Stimulated activated naive B cell treated with anti-CD40 and anti-IgM and Interleukin-4, amounts not matched to agents 10 μg/mL and 1 μg/mL and 100 μg/mL, for 72 hours (primary cell): Measurements from ENCODE around the gene EDDM13.
"Not testable (repeated sequence)": the region's sequence is repeated elsewhere in the genome, so short reads cannot be mapped to it uniquely, and the experiment has no call there.

Source experiments
- ATAC-seq, 2 donors: fragments of 150-1000 bp; cut with Tn5 transposase; replicated peaks; 2 replicates each; pipeline ENCODE4 v1.10.0; 2021; ENCODE audit warnings: moderate library complexity in 1 of 2
- DNase-seq: peaks from one replicate; pipeline ENCODE4 v3.0.0; 2021
- H3K27ac Mint-ChIP-seq: one replicate; pipeline ENCODE4 v1.8.0; 2022; ENCODE audit warnings: mild to moderate bottlenecking, mixed read lengths
- H3K27me3 Mint-ChIP-seq, 2 donors: one replicate each; pipeline ENCODE4 v1.8.0; 2022; ENCODE audit warnings: mixed read lengths in 2 of 2
- H3K36me3 Mint-ChIP-seq, 2 donors: one replicate each; pipeline ENCODE4 v1.8.0; 2022; ENCODE audit warnings: mixed read lengths in 2 of 2, mild to moderate bottlenecking in 1 of 2
- H3K4me1 Mint-ChIP-seq, 2 donors: one replicate each; pipeline ENCODE4 v1.8.0; 2022; ENCODE audit warnings: mixed read lengths in 2 of 2, mild to moderate bottlenecking in 1 of 2
- H3K4me3 Mint-ChIP-seq, 2 donors: one replicate each; pipeline ENCODE4 v1.8.0; 2022; ENCODE audit warnings: mild to moderate bottlenecking in 2 of 2, mixed read lengths in 2 of 2, moderate library complexity in 1 of 2
- H3K9me3 Mint-ChIP-seq, 2 donors: one replicate each; pipeline ENCODE4 v1.8.0; 2022; ENCODE audit warnings: mixed read lengths in 2 of 2, mild to moderate bottlenecking in 1 of 2

Gene EDDM13

GRCh38 chr19:56272161-56272798 is at the start of gene EDDM13:
TSS of gene EDDM13 (plus strand) at chr19:56272748. CDS start at chr19:56272835, 87 bp downstream.
- DNase-seq (no peak), ATAC-seq (no peak)
- Mint-ChIP-seq H3K9me3 (no peaks in the 10 kb centered on the region), H3K4me3 (no peak within 1 kb of the TSS), H3K27me3 (no peaks in the 10 kb centered on the region), H3K36me3 (peaks cover 14 to 27% of the 10 kb centered on the region in 2 donors), H3K4me1 (no peaks in the 10 kb centered on the region), H3K27ac (no peak within 1 kb of the TSS)

- H3K36me3 Mint-ChIP-seq, result peaks cover 25 to 31% of the 10 kb centered on the region in 2 donors
- H3K27me3 Mint-ChIP-seq, result peaks cover 3 to 13% of the 10 kb centered on the region in 2 donors
- DNase-seq, result no peak
- H3K27ac Mint-ChIP-seq, result no peak overlapping the region
- H3K4me1 Mint-ChIP-seq, result peaks cover 0 to 2% of the 10 kb centered on the region in 2 donors
- no peak for ATAC-seq
- H3K9me3 Mint-ChIP-seq, result no peaks in the 10 kb centered on the region
- no peak overlapping the region for H3K4me3 Mint-ChIP-seq
Measured at GRCh38 chr19:56222901-56223300, 49.6 kb upstream of the EDDM13 start.

GRCh38 chr19:56223481-56223880 is 49.1 kb upstream of the EDDM13 start:
- Mint-ChIP-seq H3K4me3 (no peak overlapping the region), H3K4me1 (no peaks in the 10 kb centered on the region), H3K27ac (no peak overlapping the region), H3K36me3 (peaks cover 25 to 31% of the 10 kb centered on the region in 2 donors), H3K27me3 (peaks cover 0 to 7% of the 10 kb centered on the region in 2 donors), H3K9me3 (no peaks in the 10 kb centered on the region)
- DNase-seq (no peak), ATAC-seq (no peak)

- Mint-ChIP-seq H3K4me3 (no peak overlapping the region), H3K9me3 (no peaks in the 10 kb centered on the region), H3K27me3 (no peaks in the 10 kb centered on the region), H3K36me3 (peaks cover 0 to 10% of the 10 kb centered on the region in 2 donors), H3K27ac (no peak overlapping the region), H3K4me1 (no peaks in the 10 kb centered on the region)
- ATAC-seq (no peak), DNase-seq (no peak)
Measured at GRCh38 chr19:56245121-56245740, 27.3 kb upstream of the EDDM13 start.

- not testable (repeated sequence) for H3K27me3 Mint-ChIP-seq, DNase-seq, H3K4me1 Mint-ChIP-seq, H3K9me3 Mint-ChIP-seq, H3K4me3 Mint-ChIP-seq, H3K36me3 Mint-ChIP-seq, ATAC-seq, H3K27ac Mint-ChIP-seq
Measured at GRCh38 chr19:56245764-56246163, 26.8 kb upstream of the EDDM13 start.

- not testable (repeated sequence) for ATAC-seq
Measured at GRCh38 chr19:56248736-56249338, 23.7 kb upstream of the EDDM13 start.

GRCh38 chr19:56252699-56253422 is 19.7 kb upstream of the EDDM13 start:
- no peak overlapping the region for H3K4me3 Mint-ChIP-seq
- DNase-seq (peak; percentile 66), ATAC-seq (peak; percentile 75 to 83)
- no peaks in the 10 kb centered on the region for H3K27me3 Mint-ChIP-seq
- H3K36me3 Mint-ChIP-seq, result peaks cover 7 to 11% of the 10 kb centered on the region in 2 donors
- H3K27ac Mint-ChIP-seq, result no peak overlapping the region
- H3K4me1 Mint-ChIP-seq, result peaks cover 4 to 9% of the 10 kb centered on the region in 2 donors
- peaks cover 6 to 8% of the 10 kb centered on the region in 2 donors for H3K9me3 Mint-ChIP-seq

More at GRCh38 chr19:56248736-56249338, 23.7 kb upstream of the EDDM13 start:
- DNase-seq, H3K4me3 Mint-ChIP-seq, H3K9me3 Mint-ChIP-seq, H3K27ac Mint-ChIP-seq, H3K4me1 Mint-ChIP-seq, H3K27me3 Mint-ChIP-seq: not testable (repeated sequence)
- H3K36me3 Mint-ChIP-seq, result peaks cover 7 to 17% of the 10 kb centered on the region in 2 donors

- peak; percentile 42 to 49 for ATAC-seq
- Mint-ChIP-seq H3K9me3 (peaks cover 6 to 8% of the 10 kb centered on the region in 2 donors), H3K4me3 (no peak overlapping the region), H3K27ac (no peak overlapping the region), H3K4me1 (peaks cover 4 to 9% of the 10 kb centered on the region in 2 donors), H3K36me3 (peaks cover 7 to 11% of the 10 kb centered on the region in 2 donors), H3K27me3 (no peaks in the 10 kb centered on the region)
- DNase-seq, result no peak
Measured at GRCh38 chr19:56253737-56254136, 18.8 kb upstream of the EDDM13 start.

GRCh38 chr19:56258272-56258671 is 14.3 kb upstream of the EDDM13 start:
- Mint-ChIP-seq H3K27ac (no peak overlapping the region), H3K4me3 (no peak overlapping the region), H3K36me3 (no peaks in the 10 kb centered on the region), H3K27me3 (no peaks in the 10 kb centered on the region), H3K4me1 (peaks cover 0 to 2% of the 10 kb centered on the region in 2 donors), H3K9me3 (no peaks in the 10 kb centered on the region)
- ATAC-seq (no peak), DNase-seq (no peak)

- Mint-ChIP-seq H3K36me3 (no peaks in the 10 kb centered on the region), H3K27ac (no peak overlapping the region), H3K4me1 (no peaks in the 10 kb centered on the region), H3K9me3 (no peaks in the 10 kb centered on the region), H3K27me3 (no peaks in the 10 kb centered on the region), H3K4me3 (no peak overlapping the region)
- DNase-seq (no peak), ATAC-seq (no peak)
Measured at GRCh38 chr19:56261145-56261544, 11.4 kb upstream of the EDDM13 start.

GRCh38 chr19:56261932-56262331 is 10.6 kb upstream of the EDDM13 start:
- not testable (repeated sequence) for H3K9me3 Mint-ChIP-seq

GRCh38 chr19:56263319-56263718 is 9.2 kb upstream of the EDDM13 start:
- Mint-ChIP-seq H3K27ac (no peak overlapping the region), H3K36me3 (no peaks in the 10 kb centered on the region), H3K9me3 (no peaks in the 10 kb centered on the region), H3K27me3 (no peaks in the 10 kb centered on the region), H3K4me1 (no peaks in the 10 kb centered on the region), H3K4me3 (no peak overlapping the region)
- ATAC-seq, result no peak
- no peak for DNase-seq

More at GRCh38 chr19:56261932-56262331, 10.6 kb upstream of the EDDM13 start:
- H3K36me3 Mint-ChIP-seq, DNase-seq, H3K27me3 Mint-ChIP-seq, H3K4me1 Mint-ChIP-seq, ATAC-seq, H3K27ac Mint-ChIP-seq, H3K4me3 Mint-ChIP-seq: not testable (repeated sequence)

- ATAC-seq (no peak), DNase-seq (no peak)
- no peaks in the 10 kb centered on the region for H3K4me1 Mint-ChIP-seq
Measured at GRCh38 chr19:56266051-56266450, 6.5 kb upstream of the EDDM13 start.

GRCh38 chr19:56269348-56269747 is 3.2 kb upstream of the EDDM13 start:
- ATAC-seq, result no peak
- no peak for DNase-seq
- Mint-ChIP-seq H3K27ac (no peak overlapping the region), H3K36me3 (peaks cover 7 to 19% of the 10 kb centered on the region in 2 donors), H3K4me1 (no peaks in the 10 kb centered on the region), H3K4me3 (no peak overlapping the region), H3K27me3 (no peaks in the 10 kb centered on the region), H3K9me3 (no peaks in the 10 kb centered on the region)

More at GRCh38 chr19:56266051-56266450, 6.5 kb upstream of the EDDM13 start:
- Mint-ChIP-seq H3K36me3 (peaks cover 2 to 8% of the 10 kb centered on the region in 2 donors), H3K27ac (no peak overlapping the region), H3K9me3 (no peaks in the 10 kb centered on the region), H3K27me3 (no peaks in the 10 kb centered on the region), H3K4me3 (no peak overlapping the region)
